Stimulated activated CD8-positive, alpha-beta memory T cell treated with anti-CD3 and anti-CD28 coated beads, Interleukin-15, amount 100 ng/mL, for 1 hour (primary cell): ENCODE measurements around the gene BMPR1A.

ENCODE experiments used
- DNase-seq: peaks from one replicate; pipeline ENCODE4 v3.0.0-alpha.2; 2020; ENCODE audit warnings: low read depth

BMPR1A gene

GRCh38 chr10:86765548-86765947 is 9.1 kb downstream of the BMPR1A start:
- no peak for DNase-seq

- no peak for DNase-seq
Measured at GRCh38 chr10:86768412-86769062, 12.1 kb downstream of the BMPR1A start.

- DNase-seq, result no peak
Measured at GRCh38 chr10:86769991-86770390, 13.6 kb downstream of the BMPR1A start.

GRCh38 chr10:86770412-86770960 is 14.1 kb downstream of the BMPR1A start:
- no peak for DNase-seq

- DNase-seq, result no peak
Measured at GRCh38 chr10:86773498-86773897, 17.1 kb downstream of the BMPR1A start.

- DNase-seq, result no peak
Measured at GRCh38 chr10:86775056-86775869, 18.8 kb downstream of the BMPR1A start.

- DNase-seq, result no peak
Measured at GRCh38 chr10:86775870-86776180, 19.4 kb downstream of the BMPR1A start.

- no peak for DNase-seq
Measured at GRCh38 chr10:86779220-86780017, 23.0 kb downstream of the BMPR1A start.

- DNase-seq, result no peak
Measured at GRCh38 chr10:86782701-86783418, 26.4 kb downstream of the BMPR1A start.

GRCh38 chr10:86785037-86785436 is 28.6 kb downstream of the BMPR1A start:
- DNase-seq, result no peak

- DNase-seq, result no peak
Measured at GRCh38 chr10:86785968-86786367, 29.5 kb downstream of the BMPR1A start.

GRCh38 chr10:86786368-86786767 is 29.9 kb downstream of the BMPR1A start:
- no peak for DNase-seq

- no peak for DNase-seq
Measured at GRCh38 chr10:86790394-86790793, 34.0 kb downstream of the BMPR1A start.

- no peak for DNase-seq
Measured at GRCh38 chr10:86792461-86793167, 36.2 kb downstream of the BMPR1A start.

- DNase-seq, result no peak
Measured at GRCh38 chr10:86793696-86794095, 37.3 kb downstream of the BMPR1A start.

GRCh38 chr10:86795353-86795752 is 38.9 kb downstream of the BMPR1A start:
- no peak for DNase-seq

GRCh38 chr10:86798025-86798424 is 41.6 kb downstream of the BMPR1A start:
- DNase-seq, result no peak

GRCh38 chr10:86798611-86799010 is 42.2 kb downstream of the BMPR1A start:
- no peak for DNase-seq

GRCh38 chr10:86799188-86799845 is 42.9 kb downstream of the BMPR1A start:
- DNase-seq, result no peak

GRCh38 chr10:86801995-86802394 is 45.6 kb downstream of the BMPR1A start:
- DNase-seq, result no peak
